ENCODE results near the gene TRIM7. TPM values are rescaled to one million over a fixed set of nuclear protein-coding genes. Genes with fewer than 3 reads are reported as not detected.
A peak's percentile ranks its signal among the peaks of the same experiment; 100 is the strongest.

TRIM7 gene
- total RNA-seq, 2 donors from 2014 or later: 2.4 to 2.9 TPM

DNA sequence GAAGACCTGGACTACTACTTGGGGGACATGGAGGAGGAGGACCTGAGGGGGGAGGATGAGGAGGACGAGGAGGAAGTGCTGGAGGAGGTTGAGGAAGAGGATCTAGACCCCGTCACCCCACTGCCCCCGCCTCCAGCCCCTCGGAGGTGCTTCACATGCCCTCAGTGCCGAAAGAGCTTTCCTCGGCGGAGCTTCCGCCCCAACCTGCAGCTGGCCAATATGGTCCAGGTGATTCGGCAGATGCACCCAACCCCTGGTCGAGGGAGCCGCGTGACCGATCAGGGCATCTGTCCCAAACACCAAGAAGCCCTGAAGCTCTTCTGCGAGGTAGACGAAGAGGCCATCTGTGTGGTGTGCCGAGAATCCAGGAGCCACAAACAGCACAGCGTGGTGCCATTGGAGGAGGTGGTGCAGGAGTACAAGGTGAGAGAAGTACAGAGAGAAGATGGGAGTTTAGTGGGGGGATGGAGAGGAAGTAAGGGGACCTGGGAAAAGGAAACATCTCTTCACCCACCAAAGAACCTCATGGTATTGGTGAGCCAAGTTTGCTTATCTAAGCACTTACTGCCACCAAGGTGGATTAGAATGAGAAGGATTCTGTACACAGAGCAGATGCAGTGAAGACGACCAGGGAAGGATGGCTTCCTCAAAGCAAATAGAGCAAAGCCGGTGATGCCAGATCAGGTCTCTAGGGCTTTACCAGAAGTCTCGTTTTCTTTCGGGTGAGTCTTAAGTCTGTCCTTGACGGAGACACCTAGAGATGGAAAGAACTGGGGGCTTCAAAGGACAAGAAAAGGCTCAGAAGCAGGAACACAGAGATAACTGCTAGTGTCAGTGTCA, 19.6 kb upstream of the TRIM7 start:
- ATAC-seq (replicated peaks in 1 of 2) (no peak), DNase-seq (peak in 1 of 2 donors; percentile 45)
- H3K27ac Mint-ChIP-seq: peak overlapping the region; percentile 62
- peak overlapping the region; percentile 86 to 98 for H3K4me3 Mint-ChIP-seq
- H3K4me1 Mint-ChIP-seq (ENCODE audit: low read depth): peaks cover 74% of the 10 kb centered on the region
- H3K9me3 Mint-ChIP-seq: no peaks in the 10 kb centered on the region
- H3K36me3 Mint-ChIP-seq (ENCODE audit: insufficient read depth in 2 of 2): peaks cover 10% of the 10 kb centered on the region in 2 donors
- no peaks in the 10 kb centered on the region for H3K27me3 Mint-ChIP-seq (ENCODE audit: low read depth)

DNA sequence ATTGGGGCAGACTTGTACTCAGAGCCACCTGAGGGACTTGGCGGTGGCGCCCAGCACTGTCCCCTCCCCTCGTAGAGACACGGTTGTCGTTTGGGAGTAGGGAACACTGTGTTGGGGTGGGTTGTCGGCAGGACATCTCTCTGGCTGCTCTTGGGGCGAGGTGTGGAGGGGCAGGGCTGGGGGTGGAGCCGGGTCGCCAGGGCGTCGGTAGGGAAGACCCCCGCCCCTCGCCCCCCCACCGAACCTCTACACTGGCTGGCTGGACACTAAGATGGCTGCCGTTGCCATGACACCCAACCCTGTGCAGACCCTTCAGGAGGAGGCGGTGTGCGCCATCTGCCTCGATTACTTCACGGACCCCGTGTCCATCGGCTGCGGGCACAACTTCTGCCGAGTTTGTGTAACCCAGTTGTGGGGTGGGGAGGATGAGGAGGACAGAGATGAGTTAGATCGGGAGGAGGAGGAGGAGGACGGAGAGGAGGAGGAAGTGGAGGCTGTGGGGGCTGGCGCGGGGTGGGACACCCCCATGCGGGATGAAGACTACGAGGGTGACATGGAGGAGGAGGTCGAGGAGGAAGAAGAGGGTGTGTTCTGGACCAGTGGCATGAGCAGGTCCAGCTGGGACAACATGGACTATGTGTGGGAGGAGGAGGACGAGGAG, 18.9 kb upstream of the TRIM7 start:
- Mint-ChIP-seq H3K27me3 (ENCODE audit: low read depth) (no peaks in the 10 kb centered on the region), H3K4me3 (peak overlapping the region; percentile 86 to 98), H3K4me1 (ENCODE audit: low read depth) (peaks cover 72% of the 10 kb centered on the region), H3K27ac (peak overlapping the region; percentile 79), H3K9me3 (no peaks in the 10 kb centered on the region), H3K36me3 (ENCODE audit: insufficient read depth in 2 of 2) (peaks cover 10% of the 10 kb centered on the region in 2 donors)
- ATAC-seq (replicated peaks in 1 of 2): peak; percentile 5 to 7
- peak; percentile 53 to 62 for DNase-seq

DNA sequence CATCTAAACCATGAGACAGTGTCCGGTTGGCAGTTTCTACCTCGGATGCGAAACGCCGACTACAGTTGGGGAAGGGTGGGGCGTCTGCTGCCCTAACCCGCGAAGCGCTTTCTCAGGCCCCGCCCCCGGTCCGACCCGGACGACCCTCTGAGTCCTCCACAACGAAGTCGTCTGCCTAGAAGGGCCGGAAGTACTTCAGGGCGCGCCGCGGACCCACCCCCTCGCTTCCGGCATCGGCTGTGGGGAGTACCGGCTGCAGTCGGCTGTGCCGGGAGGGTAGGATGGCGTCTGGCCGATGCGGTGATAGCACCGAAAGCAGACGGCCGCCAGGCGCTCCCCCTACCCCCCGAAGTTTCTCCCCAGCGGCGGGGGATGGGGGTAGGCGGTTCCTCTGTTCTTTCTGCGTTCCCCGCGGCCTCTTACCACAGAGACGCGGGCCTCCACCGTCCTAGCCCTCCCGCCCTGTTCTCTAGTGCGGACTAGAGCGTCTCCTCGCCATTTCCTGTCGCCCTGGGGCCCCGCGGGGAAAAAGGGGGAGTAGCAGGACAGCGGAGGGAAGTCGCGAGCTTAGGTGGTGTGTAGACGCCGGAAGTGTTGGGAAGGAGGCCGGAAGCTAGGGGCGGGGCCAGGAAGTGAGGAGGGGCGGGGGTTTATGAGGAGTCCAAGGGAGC, 18.2 kb upstream of the TRIM7 start, which contains the start of gene TRIM41:
TSS of gene TRIM41 (plus strand) at position 224 of the 671 bp plus-strand sequence. CDS start 719 bp downstream, outside the sequence.
- Mint-ChIP-seq H3K27ac (peak within 1 kb of the TSS; percentile 100), H3K9me3 (no peaks in the 10 kb centered on the region), H3K27me3 (ENCODE audit: low read depth) (no peaks in the 10 kb centered on the region), H3K4me3 (peak within 1 kb of the TSS; percentile 86 to 98), H3K4me1 (ENCODE audit: low read depth) (peaks cover 78% of the 10 kb centered on the region), H3K36me3 (ENCODE audit: insufficient read depth in 2 of 2) (peaks cover 7 to 11% of the 10 kb centered on the region in 2 donors)
- ATAC-seq (replicated peaks in 1 of 2) (peak; percentile 66 to 67), DNase-seq (peak; percentile 99)

DNA sequence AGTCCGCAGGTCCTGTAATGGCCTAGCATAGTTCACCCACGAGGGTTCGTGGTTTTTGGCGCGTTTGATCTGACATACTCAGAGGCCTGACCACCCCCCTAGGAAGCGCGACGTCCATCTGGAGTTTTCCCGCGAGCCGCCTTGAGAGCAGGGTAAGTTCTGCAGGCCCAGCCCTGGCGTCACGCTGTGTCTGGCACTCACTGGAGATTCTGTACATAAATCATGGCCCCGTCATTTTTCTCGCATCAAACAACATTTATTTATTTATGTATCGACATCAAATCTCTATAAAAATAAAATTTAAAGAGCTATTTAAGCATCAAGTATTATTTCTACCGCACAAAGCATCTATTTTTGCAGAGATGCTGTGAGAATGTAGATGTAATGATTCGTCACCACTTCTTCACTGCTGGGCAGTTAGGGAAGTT, 17.6 kb upstream of the TRIM7 start:
- Mint-ChIP-seq H3K27me3 (ENCODE audit: low read depth) (no peaks in the 10 kb centered on the region), H3K4me1 (ENCODE audit: low read depth) (peaks cover 83% of the 10 kb centered on the region), H3K27ac (peak overlapping the region; percentile 100), H3K36me3 (ENCODE audit: insufficient read depth in 2 of 2) (peaks cover 7 to 13% of the 10 kb centered on the region in 2 donors), H3K4me3 (peak overlapping the region; percentile 86 to 98), H3K9me3 (no peaks in the 10 kb centered on the region)
- ATAC-seq (replicated peaks in 1 of 2): peak in 1 of 2 donors; percentile 4
- DNase-seq: no peak

- Mint-ChIP-seq H3K4me1 (ENCODE audit: low read depth) (peaks cover 83% of the 10 kb centered on the region), H3K9me3 (no peaks in the 10 kb centered on the region), H3K27me3 (ENCODE audit: low read depth) (no peaks in the 10 kb centered on the region), H3K27ac (peak overlapping the region; percentile 100), H3K4me3 (peak overlapping the region; percentile 86 to 98), H3K36me3 (ENCODE audit: insufficient read depth in 2 of 2) (peaks cover 7 to 13% of the 10 kb centered on the region in 2 donors)
- DNase-seq (peak; percentile 92 to 96), ATAC-seq (replicated peaks in 1 of 2) (peak; percentile 41 to 45)
Measured at GRCh38 chr5:181221792-181222629, 17.0 kb upstream of the TRIM7 start.

DNA sequence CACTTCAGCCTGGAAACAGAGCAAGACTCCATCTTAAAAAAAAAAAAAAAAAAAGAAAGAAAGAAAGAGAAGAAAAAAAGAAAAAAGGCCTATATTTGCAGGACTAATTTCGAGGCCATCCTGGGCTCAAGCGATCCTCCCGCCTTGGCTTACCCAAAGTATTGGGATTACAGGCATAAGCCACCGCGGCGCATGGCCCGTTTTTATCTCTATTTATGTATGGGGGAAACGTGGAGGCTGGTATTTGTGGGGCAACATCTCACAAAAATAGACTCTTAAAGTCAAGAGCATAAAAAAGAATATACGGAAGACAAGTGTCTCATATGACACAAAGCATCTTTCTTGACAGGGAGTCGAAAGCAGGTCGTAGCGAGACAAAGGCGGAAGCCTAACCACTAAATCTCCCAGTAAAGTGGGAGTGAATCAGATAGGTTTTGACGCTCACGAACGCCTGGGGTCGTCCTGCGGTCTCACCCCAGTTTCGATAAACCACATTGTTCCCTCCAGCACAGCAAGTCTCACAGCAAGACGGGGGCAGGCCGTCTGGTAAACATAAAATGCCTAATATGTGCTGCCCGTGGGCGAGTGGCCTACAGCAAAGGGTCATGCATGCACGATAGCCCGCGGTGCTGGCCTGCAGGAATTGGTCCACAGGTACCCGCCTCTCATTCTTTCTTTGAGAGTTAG, 16.3 kb upstream of the TRIM7 start:
- peaks cover 84% of the 10 kb centered on the region for H3K4me1 Mint-ChIP-seq (ENCODE audit: low read depth)
- H3K9me3 Mint-ChIP-seq: no peaks in the 10 kb centered on the region
- peak; percentile 59 to 72 for DNase-seq
- H3K4me3 Mint-ChIP-seq: peak overlapping the region; percentile 86 to 98
- peak overlapping the region; percentile 100 for H3K27ac Mint-ChIP-seq
- ATAC-seq (replicated peaks in 1 of 2): no peak
- no peaks in the 10 kb centered on the region for H3K27me3 Mint-ChIP-seq (ENCODE audit: low read depth)
- peaks cover 8 to 13% of the 10 kb centered on the region in 2 donors for H3K36me3 Mint-ChIP-seq (ENCODE audit: insufficient read depth in 2 of 2)

- Mint-ChIP-seq H3K4me1 (ENCODE audit: low read depth) (peaks cover 76% of the 10 kb centered on the region), H3K4me3 (peak overlapping the region; percentile 30 to 66), H3K27me3 (ENCODE audit: low read depth) (no peaks in the 10 kb centered on the region), H3K9me3 (no peaks in the 10 kb centered on the region), H3K27ac (no peak overlapping the region), H3K36me3 (ENCODE audit: insufficient read depth in 2 of 2) (peaks cover 6 to 13% of the 10 kb centered on the region in 2 donors)
- no peak for DNase-seq
- ATAC-seq (replicated peaks in 1 of 2): no peak
Measured at GRCh38 chr5:181220178-181220515, 15.2 kb upstream of the TRIM7 start.

DNA sequence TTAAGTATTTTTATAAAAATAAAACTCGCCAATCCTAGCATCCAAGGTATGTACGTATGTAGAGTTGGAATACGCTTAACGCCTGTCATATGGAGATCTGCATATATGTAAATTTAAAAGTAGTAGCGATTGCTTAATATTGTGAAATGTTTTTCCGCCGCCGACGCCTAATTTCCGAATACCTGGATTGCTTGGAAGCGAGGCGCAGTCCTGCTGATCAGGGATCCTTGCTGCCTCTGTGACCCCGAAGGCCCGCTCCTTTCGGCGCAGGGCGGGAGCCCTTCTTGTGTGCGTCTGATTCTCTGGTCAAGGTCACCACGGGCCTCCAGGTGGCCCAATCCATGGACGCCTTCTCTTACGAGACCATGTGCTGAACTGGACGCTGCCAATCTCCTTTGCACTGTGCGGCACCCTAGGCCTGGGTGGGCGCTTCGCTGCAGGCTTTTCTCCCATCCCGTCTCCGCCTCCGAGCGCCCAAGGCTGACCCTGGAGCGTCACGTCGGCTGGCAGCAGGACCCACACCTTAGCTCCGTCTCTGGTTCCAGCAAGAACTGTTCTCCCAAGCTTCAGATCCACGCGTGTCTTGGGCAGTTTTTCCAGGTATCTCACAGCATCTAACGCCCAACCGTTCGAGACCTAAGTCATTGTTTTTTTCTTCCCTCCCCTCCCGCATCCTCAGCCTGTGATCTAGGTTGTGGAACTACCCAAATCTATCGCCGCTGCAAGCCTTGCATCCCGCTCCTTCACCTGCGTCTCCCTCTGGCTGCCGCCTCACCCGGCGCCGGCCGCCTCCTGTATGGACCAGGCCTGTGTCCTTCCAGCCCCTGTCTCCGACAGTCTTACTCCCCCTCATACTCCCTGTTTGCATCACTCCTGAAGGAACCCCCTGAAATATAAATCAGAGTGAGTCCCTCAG, 14.5 kb upstream of the TRIM7 start:
- H3K36me3 Mint-ChIP-seq (ENCODE audit: insufficient read depth in 2 of 2): peaks cover 6 to 12% of the 10 kb centered on the region in 2 donors
- no peaks in the 10 kb centered on the region for H3K27me3 Mint-ChIP-seq (ENCODE audit: low read depth)
- DNase-seq: no peak
- peak overlapping the region; percentile 49 to 66 for H3K4me3 Mint-ChIP-seq
- H3K27ac Mint-ChIP-seq: peak overlapping the region; percentile 49
- no peaks in the 10 kb centered on the region for H3K9me3 Mint-ChIP-seq
- H3K4me1 Mint-ChIP-seq (ENCODE audit: low read depth): peaks cover 69% of the 10 kb centered on the region
- no peak for ATAC-seq (replicated peaks in 1 of 2)

GRCh38 chr5:181218795-181219124, 13.8 kb upstream of the TRIM7 start:
- ATAC-seq (replicated peaks in 1 of 2): no peak
- Mint-ChIP-seq H3K27ac (peak overlapping the region; percentile 100), H3K27me3 (ENCODE audit: low read depth) (no peaks in the 10 kb centered on the region), H3K36me3 (ENCODE audit: insufficient read depth in 2 of 2) (peaks cover 3 to 12% of the 10 kb centered on the region in 2 donors), H3K4me3 (peak overlapping the region; percentile 93 to 98), H3K9me3 (no peaks in the 10 kb centered on the region), H3K4me1 (ENCODE audit: low read depth) (peaks cover 62% of the 10 kb centered on the region)
- DNase-seq: no peak

DNA sequence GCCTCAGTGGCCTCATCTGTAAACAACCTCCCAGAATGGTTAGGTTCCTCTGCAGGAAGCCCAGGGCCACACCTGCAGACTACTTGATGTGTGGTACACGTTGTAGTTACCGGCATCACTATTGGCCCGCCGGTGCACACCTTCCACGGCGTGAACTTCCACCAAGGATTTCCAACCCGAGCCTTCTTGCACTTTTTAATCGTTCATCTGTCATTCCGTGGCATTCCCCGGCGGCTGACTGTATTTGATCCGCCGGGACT, 12.7 kb upstream of the TRIM7 start:
- H3K27ac Mint-ChIP-seq: peak overlapping the region; percentile 100
- no peaks in the 10 kb centered on the region for H3K27me3 Mint-ChIP-seq (ENCODE audit: low read depth)
- H3K4me3 Mint-ChIP-seq: peak overlapping the region; percentile 93 to 98
- peaks cover 2 to 9% of the 10 kb centered on the region in 2 donors for H3K36me3 Mint-ChIP-seq (ENCODE audit: insufficient read depth in 2 of 2)
- DNase-seq: peak; percentile 46 to 48
- peaks cover 58% of the 10 kb centered on the region for H3K4me1 Mint-ChIP-seq (ENCODE audit: low read depth)
- no peaks in the 10 kb centered on the region for H3K9me3 Mint-ChIP-seq
- peak; percentile 10 to 11 for ATAC-seq (replicated peaks in 1 of 2)

DNA sequence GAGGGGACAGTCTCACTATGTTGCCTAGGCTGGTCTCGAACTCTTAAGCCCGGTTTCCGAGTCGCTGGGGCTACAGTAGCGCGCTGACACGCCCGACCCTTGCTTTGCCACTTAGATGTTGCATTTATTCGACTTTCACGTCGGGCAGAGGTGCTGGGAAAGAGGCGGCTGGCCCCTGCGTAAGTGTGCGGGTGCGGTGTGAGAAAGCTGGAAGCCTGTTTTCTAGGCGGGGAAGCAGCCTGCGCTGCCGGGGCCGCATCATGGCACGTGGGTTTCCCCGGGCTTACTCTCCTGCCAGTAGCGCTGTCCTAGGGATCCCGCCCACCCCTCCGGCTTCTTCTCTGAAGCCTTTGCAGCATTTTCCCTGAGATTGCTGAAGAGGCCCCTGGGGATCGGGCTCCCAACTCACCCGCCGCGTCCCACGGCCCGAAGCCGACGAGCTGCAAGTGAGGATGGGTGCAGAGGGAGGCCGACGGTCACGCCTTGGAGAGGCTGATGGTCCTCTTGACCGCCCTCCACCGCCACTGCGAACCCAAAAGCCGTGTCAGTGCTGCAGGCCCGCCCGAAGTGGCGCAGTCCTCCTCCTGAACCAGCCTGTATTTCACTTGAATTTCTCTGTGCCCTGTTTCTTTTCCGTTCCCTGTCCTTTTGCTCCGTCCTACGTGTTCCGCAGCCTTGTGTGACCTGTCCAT, 12.3 kb upstream of the TRIM7 start:
- H3K4me1 Mint-ChIP-seq (ENCODE audit: low read depth): peaks cover 53% of the 10 kb centered on the region
- peak; percentile 10 to 15 for ATAC-seq (replicated peaks in 1 of 2)
- no peaks in the 10 kb centered on the region for H3K27me3 Mint-ChIP-seq (ENCODE audit: low read depth)
- H3K9me3 Mint-ChIP-seq: no peaks in the 10 kb centered on the region
- peak; percentile 61 to 72 for DNase-seq
- peaks cover 2 to 8% of the 10 kb centered on the region in 2 donors for H3K36me3 Mint-ChIP-seq (ENCODE audit: insufficient read depth in 2 of 2)
- H3K4me3 Mint-ChIP-seq: peak overlapping the region; percentile 93 to 98
- peak overlapping the region; percentile 100 for H3K27ac Mint-ChIP-seq

Measured in activated T-cell treated with anti-CD3 and anti-CD28 coated beads, Interleukin-2, amount 50 U/mL, for 72 hours (primary cell).